K562 (cell line): Measurements from ENCODE around the gene ALG14. TPM values are rescaled to one million over a fixed set of nuclear protein-coding genes. Genes with fewer than 3 reads are reported as not detected.

Experiments
- ARID3A ChIP-seq: IDR thresholded peaks from 2 replicates; pipeline ENCODE4 v1.6.1; 2012; ENCODE audit warnings: low read depth, low read length, improper control_type of control experiment, borderline replicate concordance
- BCLAF1 ChIP-seq, 2 experiments: fragments of 450-650 bp in 1 of 2; IDR thresholded peaks; 2 replicates each; pipeline ENCODE4 v1.6.1; 2011 to 2017; ENCODE audit warnings: low read depth in 2 of 2, antibody characterized with exemption in 1 of 2, borderline replicate concordance in 1 of 2, low read length in 1 of 2, mild to moderate bottlenecking in 1 of 2, mixed read lengths in 1 of 2; ENCODE audit not compliant: control insufficient read depth in 1 of 2
- EP300 ChIP-seq: IDR thresholded peaks from 2 replicates; pipeline ENCODE4 v1.6.1; 2012; ENCODE audit warnings: low read length, improper control_type of control experiment
- ERF ChIP-seq: fragments of 450-650 bp; formaldehyde crosslinking; IDR thresholded peaks from 2 replicates; pipeline ENCODE4 v1.4.0; 2020; ENCODE audit warnings: mild to moderate bottlenecking, mixed read lengths
- ETV1 ChIP-seq: fragments of 450-650 bp; conservative IDR thresholded peaks from 2 replicates; pipeline ENCODE4 v1.6.1; 2016; ENCODE audit warnings: missing genetic modification characterization, control low read depth, low read depth, missing compliant biosample characterization
- FOXP1 ChIP-seq: sonication (generic); formaldehyde crosslinking; IDR thresholded peaks from 2 replicates; pipeline ENCODE4 v1.8.0; 2022; ENCODE audit warnings: mild to moderate bottlenecking, missing genetic modification reagents
- GATAD2B ChIP-seq: fragments of 450-650 bp; IDR thresholded peaks from 2 replicates; pipeline ENCODE4 v1.6.1; 2017; ENCODE audit warnings: mild to moderate bottlenecking, borderline replicate concordance
- GTF2F1 ChIP-seq: IDR thresholded peaks from 2 replicates; pipeline ENCODE4 v1.6.1; 2011; ENCODE audit warnings: low read depth, low read length, improper control_type of control experiment
- HLTF ChIP-seq: fragments of 450-650 bp; IDR thresholded peaks from 2 replicates; pipeline ENCODE4 v1.6.1; 2016
- ILK ChIP-seq: fragments of 450-650 bp; IDR thresholded peaks from 2 replicates; pipeline ENCODE4 v1.6.1; 2016; ENCODE audit warnings: missing genetic modification characterization, low read depth, mild to moderate bottlenecking, missing compliant biosample characterization, moderate library complexity, borderline replicate concordance
- KHSRP ChIP-seq: fragments of 450-650 bp; IDR thresholded peaks from 2 replicates; pipeline ENCODE4 v1.6.1; 2017
- KLF6 ChIP-seq: fragments of 250-450 bp; sonication (Bioruptor Pico); IDR thresholded peaks from 2 replicates; pipeline ENCODE4 v1.4.0; 2020; ENCODE audit warnings: mild to moderate bottlenecking, moderate library complexity, borderline replicate concordance
- MCM7 ChIP-seq, 2 experiments: fragments of 450-650 bp; IDR thresholded peaks; 2 replicates each; pipeline ENCODE4 v1.6.1; 2016 to 2018
- NCOA4 ChIP-seq: fragments of 450-650 bp; IDR thresholded peaks from 2 replicates; pipeline ENCODE4 v1.6.1; 2018; ENCODE audit warnings: mild to moderate bottlenecking; ENCODE audit not compliant: partially characterized antibody
- NR1H2 ChIP-seq: sonication (generic); formaldehyde crosslinking; IDR thresholded peaks from 2 replicates; pipeline ENCODE4 v1.4.0; 2020; ENCODE audit warnings: mild to moderate bottlenecking, missing genetic modification reagents
- SMAD1 ChIP-seq: fragments of 150-350 bp; IDR thresholded peaks from 2 replicates; pipeline ENCODE4 v1.6.1; 2014; ENCODE audit warnings: low read length, low read depth; ENCODE audit not compliant: partially characterized antibody
- SMAD2 ChIP-seq: fragments of 150-350 bp; IDR thresholded peaks from 2 replicates; pipeline ENCODE4 v1.6.1; 2014; ENCODE audit warnings: low read depth, mild to moderate bottlenecking, low read length
- SREBF2 ChIP-seq: sonication (generic); formaldehyde crosslinking; IDR thresholded peaks from 2 replicates; pipeline ENCODE4 v1.4.0; 2020; ENCODE audit warnings: mild to moderate bottlenecking, missing genetic modification reagents
- TARDBP ChIP-seq: fragments of 450-650 bp; IDR thresholded peaks from 2 replicates; pipeline ENCODE4 v1.6.1; 2016
- TCF7L2 ChIP-seq: fragments of 150-350 bp; IDR thresholded peaks from 2 replicates; pipeline ENCODE4 v1.6.1; 2016; ENCODE audit warnings: low read depth, mild to moderate bottlenecking, low read length, moderate library complexity
- UBTF ChIP-seq, 2 experiments: IDR thresholded peaks; 2 replicates each; pipeline ENCODE4 v1.6.1; 2012; ENCODE audit warnings: improper control_type of control experiment in 2 of 2, low read depth in 2 of 2, low read length in 2 of 2, borderline replicate concordance in 1 of 2
- ZNF224 ChIP-seq: sonication (generic); formaldehyde crosslinking; IDR thresholded peaks from 2 replicates; pipeline ENCODE4 v1.8.0; 2022; ENCODE audit warnings: mild to moderate bottlenecking, missing genetic modification reagents
- ZNF232 ChIP-seq: sonication (generic); formaldehyde crosslinking; IDR thresholded peaks from 2 replicates; pipeline ENCODE4 v1.8.0; 2022; ENCODE audit warnings: mild to moderate bottlenecking, missing genetic modification reagents
- ZNF444 ChIP-seq: fragments of 250-450 bp; sonication (Bioruptor Pico); IDR thresholded peaks from 2 replicates; pipeline ENCODE4 v1.4.0; 2020; ENCODE audit warnings: mild to moderate bottlenecking, moderate library complexity
- polyA plus RNA-seq, 8 experiments: library from polyadenylated mRNA; depleted of rRNA in 4 of 8; stranded (reverse) in 5 of 8; unstranded in 3 of 8; fragments of >200 nt; fragmentation: Nextera tagmentation in 2 of 8; fragmentation: Illumina TruSeq in 1 of 8; extraction: Ambion mirVana in 2 of 8; extraction: Trizol in 1 of 8; gene quantifications; 2 replicates each; pipeline versions ENCODE4 v1.2.1 to v1.2.3, GENCODE V29; 2011 to 2014; ENCODE audit warnings: inconsistent platforms in 1 of 8, missing spikeins in 1 of 8
- total RNA-seq, 7 experiments: library from RNA; depleted of rRNA in 6 of 7; stranded (reverse); fragments of >200 nt in 6 of 7; fragmentation: Illumina TruSeq in 2 of 7; extraction: Trizol in 2 of 7; gene quantifications; 2 replicates each; pipeline versions ENCODE4 v1.2.1 to v1.2.3, GENCODE V29; 2011 to 2021; ENCODE audit warnings: low replicate concordance in 1 of 7

ALG14 gene
- total and polyA plus RNA-seq, 9 of the 15 experiments (the other 6 are each of a cell fraction or from before 2014, with no cell fraction given): 2.8 to 16.2 (median 4.9) TPM

- no peak for TF ChIP-seq ZNF232
- no peak for TF ChIP-seq NCOA4
- TF ChIP-seq BCLAF1 (IDR thresholded peaks at IDR 0.05; ENCODE audit: borderline replicate concordance in 1 of 2, control insufficient read depth in 1 of 2, low read depth in 2 of 2, low read length in 1 of 2): no peak
- no peak for TF ChIP-seq TARDBP
- no peak for TF ChIP-seq ERF (CRISPR knock-in tag)
- TF ChIP-seq NR1H2 (CRISPR knock-in tag): no peak
- TF ChIP-seq ZNF224 (CRISPR knock-in tag): no peak
- no peak for TF ChIP-seq MCM7 (IDR thresholded peaks at IDR 0.05)
- TF ChIP-seq GATAD2B: peak; percentile 64; the same call in 1 of the 2 replicates
- TF ChIP-seq SREBF2 (CRISPR knock-in tag): no peak
- TF ChIP-seq KLF6 (CRISPR knock-in tag): no peak
- TF ChIP-seq SMAD1: no peak
- no peak for TF ChIP-seq HLTF
- no peak for TF ChIP-seq KHSRP
- TF ChIP-seq EP300: no peak
- TF ChIP-seq UBTF (IDR thresholded peaks at IDR 0.05; ENCODE audit: borderline replicate concordance in 1 of 2, low read depth in 2 of 2, low read length in 2 of 2): no peak
- TF ChIP-seq SMAD2: no peak
- TF ChIP-seq GTF2F1: no peak
- no peak for TF ChIP-seq ILK (tag)
- no peak for TF ChIP-seq ETV1
- 0 out of 2 replicates have a peak, but pooled peaks have one; percentile 22 for TF ChIP-seq ARID3A
- TF ChIP-seq TCF7L2: no peak
- TF ChIP-seq ZNF444 (CRISPR knock-in tag): no peak
- TF ChIP-seq FOXP1 (CRISPR knock-in tag): no peak
Measured at GRCh38 chr1:95116580-95117206, 43.9 kb upstream of the ALG14 start (continued).
